B cell (primary cell): ENCODE results near the gene NDUFA8. TPM values are rescaled to one million over a fixed set of nuclear protein-coding genes. Genes with fewer than 3 reads are reported as not detected.

Experiments used
- ATAC-seq: fragments of 200-7000 bp; cut with Tn5 transposase; one replicate; pipeline ENCODE4 v1.10.0; 2021; ENCODE audit warnings: low read depth, mild to moderate bottlenecking, moderate number of reproducible peaks, moderate library complexity
- CTCF ChIA-PET: fragments of 350-600 bp; sonication (Branson Sonifier 250); formaldehyde crosslinking; loops from one replicate; lab custom pipeline; 2021; ENCODE audit warnings: antibody characterized with exemption, inconsistent platforms; lab: Charles Lee
- POLR2A ChIA-PET: fragments of 350-600 bp; sonication (Branson Sonifier 250); formaldehyde crosslinking; loops from one replicate; lab custom pipeline; 2021; ENCODE audit warnings: antibody characterized with exemption; lab: Charles Lee
- DNase-seq: peaks from one replicate; pipeline ENCODE4 v3.0.0; 2013
- H2AFZ ChIP-seq: 2 replicates; pipeline ENCODE4 v1.6.1; 2012; ENCODE audit warnings: mild to moderate bottlenecking, low read depth, low read length; ENCODE audit not compliant: insufficient read depth, poor library complexity, severe bottlenecking
- H3K27ac ChIP-seq, 2 donors: 1 replicate in 1 of 2; 2 replicates in 1 of 2; pipeline ENCODE4 v1.5.1; 2012 to 2013; ENCODE audit warnings: low read length in 2 of 2, mild to moderate bottlenecking in 2 of 2, moderate library complexity in 1 of 2
- H3K27me3 ChIP-seq, 4 experiments: fragments of 200-600 bp in 1 of 4; sonication (generic) in 1 of 4; replicated peaks in 1 of 4; 1 replicate in 2 of 4; 2 replicates in 2 of 4; pipeline versions ENCODE4 v1.6.1 to v1.7.0; 2013 to 2016; ENCODE audit warnings: low read length in 3 of 4, mild to moderate bottlenecking in 2 of 4, mixed read lengths in 1 of 4, moderate library complexity in 1 of 4; ENCODE audit not compliant: insufficient read depth in 4 of 4, control insufficient read depth in 3 of 4; ENCODE audit errors: control extremely low read depth in 1 of 4
- H3K36me3 ChIP-seq, 2 experiments: replicated peaks in 1 of 2; 1 replicate in 1 of 2; 2 replicates in 1 of 2; pipeline versions ENCODE4 v1.6.1 to v1.7.1; 2013; ENCODE audit warnings: low read length in 1 of 2; ENCODE audit not compliant: insufficient read depth in 2 of 2, control insufficient read depth in 1 of 2; ENCODE audit errors: control extremely low read depth in 1 of 2, extremely low read depth in 1 of 2
- H3K4me1 ChIP-seq, 2 donors: fragments of 200-600 bp in 1 of 2; sonication (generic) in 1 of 2; 1 replicate in 1 of 2; 2 replicates in 1 of 2; pipeline versions ENCODE4 v1.5.1 to v1.6.1; 2013 to 2017; ENCODE audit warnings: low read length in 2 of 2; ENCODE audit not compliant: control insufficient read depth in 2 of 2, insufficient read depth in 2 of 2
- H3K4me2 ChIP-seq: replicated peaks from 2 replicates; pipeline ENCODE3; 2012; ENCODE audit warnings: mild to moderate bottlenecking, low read depth, low read length; ENCODE audit not compliant: poor library complexity, severe bottlenecking
- H3K4me3 ChIP-seq, 5 experiments: fragments of 200-600 bp in 1 of 5; sonication (generic) in 1 of 5; 1 replicate in 3 of 5; 2 replicates in 2 of 5; pipeline versions ENCODE4 v1.5.1 to v1.7.0; 2011 to 2016; ENCODE audit warnings: low read length in 4 of 5, mild to moderate bottlenecking in 4 of 5, low read depth in 2 of 5, control low read depth in 1 of 5, moderate library complexity in 1 of 5; ENCODE audit not compliant: insufficient read depth in 1 of 5; ENCODE audit errors: control extremely low read depth in 1 of 5, extremely low read depth in 1 of 5
- H3K79me2 ChIP-seq: fragments of 200-600 bp; sonication (generic); one replicate; pipeline ENCODE4 v1.6.0; 2016; ENCODE audit warnings: low read length; ENCODE audit not compliant: control insufficient read depth, insufficient read depth
- H3K9ac ChIP-seq: fragments of 200-600 bp; sonication (generic); 2 replicates; pipeline ENCODE4 v1.6.1; 2017; ENCODE audit warnings: mild to moderate bottlenecking, low read length, moderate library complexity
- H3K9me3 ChIP-seq, 3 donors: one replicate each; pipeline versions ENCODE4 v1.6.1 to v1.7.1; 2013; ENCODE audit warnings: low read length in 2 of 3; ENCODE audit not compliant: control insufficient read depth in 2 of 3, insufficient read depth in 1 of 3; ENCODE audit errors: control extremely low read depth in 1 of 3
- H4K20me1 ChIP-seq: 2 replicates; pipeline ENCODE4 v1.6.0; 2012; ENCODE audit warnings: mild to moderate bottlenecking, low read length; ENCODE audit not compliant: insufficient read depth, control insufficient read depth, poor library complexity, severe bottlenecking
- H3K27ac Mint-ChIP-seq: one replicate; pipeline ENCODE4 v1.8.0; 2021; ENCODE audit warnings: mixed read lengths
- H3K27me3 Mint-ChIP-seq: one replicate; pipeline ENCODE4 v1.8.0; 2021; ENCODE audit warnings: mixed read lengths
- H3K4me1 Mint-ChIP-seq: one replicate; pipeline ENCODE4 v1.8.0; 2021; ENCODE audit warnings: mixed read lengths
- H3K4me3 Mint-ChIP-seq: one replicate; pipeline ENCODE4 v1.8.0; 2021; ENCODE audit warnings: mixed read lengths
- H3K9me3 Mint-ChIP-seq: one replicate; pipeline ENCODE4 v1.8.0; 2022; ENCODE audit warnings: mixed read lengths; ENCODE audit not compliant: insufficient read depth
- EZH2 ChIP-seq: IDR thresholded peaks from 2 replicates; pipeline ENCODE4 v1.6.1; 2012; ENCODE audit warnings: borderline replicate concordance, low read depth, mild to moderate bottlenecking, moderate library complexity, low read length; ENCODE audit not compliant: insufficient read depth, poor library complexity, severe bottlenecking
- WGBS: methylation state at CpG from one replicate; pipeline ENCODE4 v1.1.5; 2013; ENCODE audit warnings: missing lambda C conversion rate; ENCODE audit not compliant: insufficient coverage; 5-methylcytosine and 5-hydroxymethylcytosine counted together
- intact Hi-C: fragments of 100-400 bp; cut with micrococcal nuclease; formaldehyde crosslinking; loops from one replicate; pipeline ENCODE4 v1.10.0; 2022
- polyA plus RNA-seq: library from polyadenylated mRNA; depleted of rRNA; stranded (reverse); fragments of >200 nt; gene quantifications from 2 replicates; pipeline ENCODE4 v1.2.3, GENCODE V29; 2012
- total RNA-seq, 2 donors: library from RNA; stranded (reverse); fragments of 120-200 nt in 1 of 2; gene quantifications; 1 replicate in 1 of 2; 2 replicates in 1 of 2; pipeline versions ENCODE4 v1.2.3 to v1.2.4, GENCODE V29; 2013 to 2022
- TF ChIP-seq, protein P1 (sequence below): fragments of 200-600 bp; IDR thresholded peaks from one replicate; pipeline ENCODE4 v1.8.0; 2022; ENCODE audit warnings: antibody characterized with exemption, mild to moderate bottlenecking

Gene NDUFA8
- total and polyA plus RNA-seq, 2 donors (not counting 1 experiment from before 2014, with no cell fraction given): 10.6 to 15.7 TPM

DNA sequence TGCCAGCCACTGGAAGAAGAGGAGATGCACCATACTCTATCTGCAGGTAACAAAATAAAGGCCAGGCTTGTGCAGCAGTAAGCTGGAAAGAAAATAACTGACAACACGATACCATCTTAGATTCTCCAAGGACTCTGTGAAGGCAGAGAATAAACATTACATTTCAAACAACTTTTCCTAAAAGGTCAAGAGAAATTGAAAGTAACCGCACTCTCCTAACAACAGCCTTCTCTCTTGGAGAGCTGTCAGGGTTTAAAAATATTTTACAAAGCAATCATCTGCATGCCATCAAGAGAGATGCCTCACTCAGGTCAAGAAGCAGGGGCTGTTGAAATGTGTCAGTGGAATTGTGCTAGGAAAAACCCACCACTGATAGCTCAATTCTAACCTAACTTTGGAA lies 53.0 kb downstream of the NDUFA8 start:
- Mint-ChIP-seq H3K9me3 (peaks cover 7% of the 10 kb centered on the region), H3K4me3 (no peak overlapping the region), H3K27me3 (peaks cover 3% of the 10 kb centered on the region), H3K27ac (no peak overlapping the region), H3K4me1 (no peaks in the 10 kb centered on the region)
- no peak overlapping the region for H3K27ac ChIP-seq
- no peaks in the 10 kb centered on the region for H4K20me1 ChIP-seq
- H2AFZ ChIP-seq: no peak overlapping the region
- H3K4me2 ChIP-seq: no peak overlapping the region
- H3K4me3 ChIP-seq: no peak overlapping the region
- DNase-seq (no peak), ATAC-seq (no peak)
- H3K4me1 ChIP-seq: no peaks in the 10 kb centered on the region
- H3K9me3 ChIP-seq: peaks cover 5 to 12% (median 6%) of the 10 kb centered on the region in 3 donors
- H3K36me3 ChIP-seq: no peaks in the 10 kb centered on the region
- TF ChIP-seq, protein P1, sequence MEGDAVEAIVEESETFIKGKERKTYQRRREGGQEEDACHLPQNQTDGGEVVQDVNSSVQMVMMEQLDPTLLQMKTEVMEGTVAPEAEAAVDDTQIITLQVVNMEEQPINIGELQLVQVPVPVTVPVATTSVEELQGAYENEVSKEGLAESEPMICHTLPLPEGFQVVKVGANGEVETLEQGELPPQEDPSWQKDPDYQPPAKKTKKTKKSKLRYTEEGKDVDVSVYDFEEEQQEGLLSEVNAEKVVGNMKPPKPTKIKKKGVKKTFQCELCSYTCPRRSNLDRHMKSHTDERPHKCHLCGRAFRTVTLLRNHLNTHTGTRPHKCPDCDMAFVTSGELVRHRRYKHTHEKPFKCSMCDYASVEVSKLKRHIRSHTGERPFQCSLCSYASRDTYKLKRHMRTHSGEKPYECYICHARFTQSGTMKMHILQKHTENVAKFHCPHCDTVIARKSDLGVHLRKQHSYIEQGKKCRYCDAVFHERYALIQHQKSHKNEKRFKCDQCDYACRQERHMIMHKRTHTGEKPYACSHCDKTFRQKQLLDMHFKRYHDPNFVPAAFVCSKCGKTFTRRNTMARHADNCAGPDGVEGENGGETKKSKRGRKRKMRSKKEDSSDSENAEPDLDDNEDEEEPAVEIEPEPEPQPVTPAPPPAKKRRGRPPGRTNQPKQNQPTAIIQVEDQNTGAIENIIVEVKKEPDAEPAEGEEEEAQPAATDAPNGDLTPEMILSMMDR: no peak
- TF ChIP-seq EZH2: no peak
- no peak overlapping the region for H3K9ac ChIP-seq
- intact Hi-C loops: no loop called here
- H3K27me3 ChIP-seq: peaks cover 0 to 3% (median 0%) of the 10 kb centered on the region in 4 experiments
- no peaks in the 10 kb centered on the region for H3K79me2 ChIP-seq
- POLR2A ChIA-PET: no interaction called here
- no CpG with 5 or more reads among the region's 2 CpGs for WGBS
- CTCF ChIA-PET: interaction anchor here (1.2 to 5.5 kb wide), 4 partner anchors 8 to 244 kb away, joined by 3 to 29 read pairs (median 8); no protein-coding TSS in a partner anchor

DNA sequence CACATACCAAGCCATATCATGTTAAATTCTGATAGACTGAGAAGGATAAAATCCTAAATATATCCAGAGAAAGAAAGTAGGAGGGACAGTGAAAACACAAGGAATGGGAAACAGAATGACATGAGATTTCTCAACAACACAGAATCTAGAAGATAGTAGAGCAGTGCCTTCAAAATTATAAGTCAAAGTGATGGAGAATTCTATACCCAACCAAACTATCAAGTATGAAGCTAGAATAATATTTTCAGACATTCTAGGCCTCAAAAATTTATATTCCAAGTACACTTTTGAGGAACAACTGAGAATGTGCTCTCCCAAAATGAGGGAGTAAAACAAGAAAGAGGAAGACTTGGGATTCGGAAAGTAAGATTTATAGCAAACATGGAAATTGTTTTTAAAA lies 55.6 kb downstream of the NDUFA8 start:
- H3K79me2 ChIP-seq: no peaks in the 10 kb centered on the region
- H3K27ac ChIP-seq: no peak overlapping the region
- Mint-ChIP-seq H3K4me3 (no peak overlapping the region), H3K9me3 (peaks cover 7% of the 10 kb centered on the region), H3K27ac (no peak overlapping the region), H3K4me1 (peaks cover 3% of the 10 kb centered on the region), H3K27me3 (peaks cover 3% of the 10 kb centered on the region)
- ATAC-seq (no peak), DNase-seq (no peak)
- no peak overlapping the region for H3K9ac ChIP-seq
- H3K9me3 ChIP-seq: peaks cover 5 to 12% (median 6%) of the 10 kb centered on the region in 3 donors
- H2AFZ ChIP-seq: no peak overlapping the region
- peaks cover 0 to 7% (median 3%) of the 10 kb centered on the region in 4 experiments for H3K27me3 ChIP-seq
- intact Hi-C loops: no loop called here
- peaks cover 4 to 5% of the 10 kb centered on the region in 2 donors for H3K4me1 ChIP-seq
- H3K4me2 ChIP-seq: no peak overlapping the region
- no peaks in the 10 kb centered on the region for H3K36me3 ChIP-seq
- POLR2A ChIA-PET: no interaction called here
- CTCF ChIA-PET: no interaction called here
- H4K20me1 ChIP-seq: no peaks in the 10 kb centered on the region
- H3K4me3 ChIP-seq: no peak overlapping the region
- TF ChIP-seq EZH2: no peak
- WGBS: no CpG with 5 or more reads among the region's 1 CpG
